CD4-positive, alpha-beta T cell (primary cell): ENCODE data around the gene KRTAP10-11. TPM values are rescaled to one million over a fixed set of nuclear protein-coding genes. Genes with fewer than 3 reads are reported as not detected.
A peak's percentile ranks its signal among the peaks of the same experiment; 100 is the strongest.

Experiments used
- ATAC-seq: fragments of 200-7000 bp; cut with Tn5 transposase; one replicate; pipeline ENCODE4 v1.10.0; 2022; ENCODE audit warnings: mild to moderate bottlenecking; ENCODE audit not compliant: poor library complexity
- CTCF ChIA-PET: fragments of 350-600 bp; sonication (Branson Sonifier 250); formaldehyde crosslinking; loops from one replicate; lab custom pipeline; 2021; ENCODE audit warnings: antibody characterized with exemption, inconsistent platforms; lab: Charles Lee
- POLR2A ChIA-PET: fragments of 350-600 bp; sonication (Branson Sonifier 250); formaldehyde crosslinking; loops from one replicate; lab custom pipeline; 2021; ENCODE audit warnings: antibody characterized with exemption, inconsistent platforms; lab: Charles Lee
- DNase-seq, 14 experiments: peaks; one replicate each; pipeline ENCODE4 v3.0.0-alpha.2; 2013 to 2020; ENCODE audit warnings: mixed read lengths in 2 of 14
- H3K27ac ChIP-seq, 2 donors: one replicate each; pipeline versions ENCODE4 v1.5.1 to v1.7.0; 2013; ENCODE audit warnings: low read length in 2 of 2, low read depth in 1 of 2, mild to moderate bottlenecking in 1 of 2
- H3K27me3 ChIP-seq, 2 experiments: 1 replicate in 1 of 2; 2 replicates in 1 of 2; pipeline versions ENCODE4 v1.6.1 to v1.7.0; 2013; ENCODE audit warnings: low read length in 2 of 2, control low read depth in 1 of 2, mild to moderate bottlenecking in 1 of 2, moderate library complexity in 1 of 2; ENCODE audit not compliant: insufficient read depth in 2 of 2, control insufficient read depth in 1 of 2
- H3K36me3 ChIP-seq: one replicate; pipeline ENCODE4 v1.6.1; 2013; ENCODE audit warnings: low read length, control low read depth; ENCODE audit not compliant: insufficient read depth
- H3K4me1 ChIP-seq: one replicate; pipeline ENCODE4 v1.6.1; 2013; ENCODE audit warnings: low read length, control low read depth; ENCODE audit not compliant: insufficient read depth
- H3K4me3 ChIP-seq: one replicate; pipeline ENCODE4 v1.5.1; 2013; ENCODE audit warnings: mild to moderate bottlenecking, low read length, moderate library complexity
- H3K9me3 ChIP-seq, 2 experiments: 1 replicate in 1 of 2; 2 replicates in 1 of 2; pipeline versions ENCODE4 v1.6.1 to v1.7.0; 2013; ENCODE audit warnings: low read length in 2 of 2, mild to moderate bottlenecking in 2 of 2, control low read depth in 1 of 2, moderate library complexity in 1 of 2; ENCODE audit not compliant: control insufficient read depth in 1 of 2, insufficient read depth in 1 of 2
- H3K27ac Mint-ChIP-seq: one replicate; pipeline ENCODE4 v1.8.0; 2020; ENCODE audit warnings: mixed read lengths
- H3K27me3 Mint-ChIP-seq: one replicate; pipeline ENCODE4 v1.8.0; 2021; ENCODE audit warnings: mixed read lengths
- H3K36me3 Mint-ChIP-seq: one replicate; pipeline ENCODE4 v1.8.0; 2021; ENCODE audit warnings: low read depth, mixed read lengths
- H3K4me1 Mint-ChIP-seq: one replicate; pipeline ENCODE4 v1.8.0; 2021; ENCODE audit warnings: low read depth, mixed read lengths
- H3K4me3 Mint-ChIP-seq: one replicate; pipeline ENCODE4 v1.8.0; 2020; ENCODE audit warnings: mild to moderate bottlenecking, mixed read lengths
- H3K9me3 Mint-ChIP-seq: one replicate; pipeline ENCODE4 v1.8.0; 2020; ENCODE audit warnings: mixed read lengths
- CTCF ChIP-seq: fragments of 200-600 bp; IDR thresholded peaks from one replicate; pipeline ENCODE4 v1.8.0; 2022; ENCODE audit warnings: antibody characterized with exemption, mild to moderate bottlenecking
- intact Hi-C, 2 experiments: fragments of 100-400 bp; cut with DNase I in 1 of 2; cut with micrococcal nuclease in 1 of 2; formaldehyde crosslinking; loops; one replicate each; pipeline versions ENCODE4 v1.15.1 to v1.9.0; 2023 to 2025; cut with DNase I, micrococcal nuclease
- total RNA-seq, 174 experiments: library from RNA in 2 of 174; stranded (reverse) in 2 of 174; gene quantifications; one replicate each; pipeline ENCODE4 v1.2.3 and lab custom pipeline; 2021 to 2026

KRTAP10-11 gene
- total RNA-seq, 2 experiments from 2014 or later = not detected

GRCh38 chr21:44691686-44692085 lies 45.5 kb downstream of the KRTAP10-11 start:
- peaks cover 27% of the 10 kb centered on the region for H3K27me3 Mint-ChIP-seq
- intact Hi-C loops = loop anchor here in 1 of 2 experiments (2.0 kb wide), 1 partner anchor 35 kb away; the partner anchor contains the start of gene KRTAP12-3

GRCh38 chr21:44692798-44693512 lies 46.7 kb downstream of the KRTAP10-11 start:
- ChIA-PET POLR2A (no interaction called here), CTCF (interaction anchor here (0.7 kb wide), 1 partner anchor 100 kb away, joined by 3 read pairs; no protein-coding TSS in a partner anchor)
- Histone ChIP-seq H3K9me3 (peaks cover 5 to 11% of the 10 kb centered on the region in 2 experiments), H3K27me3 (peaks cover 10 to 11% of the 10 kb centered on the region in 2 experiments), H3K36me3 (no peaks in the 10 kb centered on the region), H3K4me3 (no peak overlapping the region), H3K27ac (no peak overlapping the region), H3K4me1 (peaks cover 5% of the 10 kb centered on the region)
- no peak overlapping the region for H3K27ac Mint-ChIP-seq
- intact Hi-C loops = loop anchor here in 1 of 2 experiments (2.0 kb wide), 1 partner anchor 36 kb away; the partner anchor contains the start of gene KRTAP12-3
- no peak for TF ChIP-seq CTCF
- ATAC-seq (no peak), DNase-seq (no peak)
- H3K36me3 Mint-ChIP-seq = no peaks in the 10 kb centered on the region
- H3K4me3 Mint-ChIP-seq = no peak overlapping the region
- peaks cover 36% of the 10 kb centered on the region for H3K27me3 Mint-ChIP-seq
- H3K9me3 Mint-ChIP-seq = peaks cover 5% of the 10 kb centered on the region
- peaks cover 19% of the 10 kb centered on the region for H3K4me1 Mint-ChIP-seq

More at GRCh38 chr21:44691686-44692085, 45.5 kb downstream of the KRTAP10-11 start:
- Mint-ChIP-seq H3K4me3 (no peak overlapping the region), H3K36me3 (no peaks in the 10 kb centered on the region), H3K4me1 (peaks cover 19% of the 10 kb centered on the region), H3K27ac (no peak overlapping the region), H3K9me3 (peaks cover 5% of the 10 kb centered on the region)
- no peak overlapping the region for H3K27ac ChIP-seq
- H3K9me3 ChIP-seq = peaks cover 0 to 11% of the 10 kb centered on the region in 2 experiments
- no peak for TF ChIP-seq CTCF
- ATAC-seq = no peak
- peaks cover 5% of the 10 kb centered on the region for H3K4me1 ChIP-seq
- ChIA-PET POLR2A (interaction anchor here (0.8 to 1.2 kb wide), 2 partner anchors 34 to 67 kb away, joined by 3 read pairs; partner anchors contain the start of gene KRTAP12-3), CTCF (no interaction called here)
- no peak for DNase-seq
- no peak overlapping the region for H3K4me3 ChIP-seq
- peaks cover 2 to 6% of the 10 kb centered on the region in 2 experiments for H3K27me3 ChIP-seq
- no peaks in the 10 kb centered on the region for H3K36me3 ChIP-seq

GRCh38 chr21:44694776-44695175 lies 48.6 kb downstream of the KRTAP10-11 start:
- Histone ChIP-seq H3K27me3 (peaks cover 18 to 26% of the 10 kb centered on the region in 2 experiments), H3K9me3 (peaks cover 11% of the 10 kb centered on the region in 2 experiments), H3K36me3 (no peaks in the 10 kb centered on the region), H3K27ac (no peak overlapping the region), H3K4me3 (no peak overlapping the region), H3K4me1 (peaks cover 5% of the 10 kb centered on the region)
- POLR2A ChIA-PET = interaction anchor here (1.0 kb wide), 1 partner anchor 37 kb away, joined by 4 read pairs; the partner anchor contains the start of gene KRTAP12-3
- intact Hi-C loops = no loop called here
- Mint-ChIP-seq H3K36me3 (no peaks in the 10 kb centered on the region), H3K27ac (no peak overlapping the region), H3K4me3 (no peak overlapping the region), H3K27me3 (peaks cover 51% of the 10 kb centered on the region), H3K9me3 (peaks cover 5% of the 10 kb centered on the region), H3K4me1 (peaks cover 19% of the 10 kb centered on the region)
- no peak for ATAC-seq
- peak in 2 of 14 experiments; percentile 10 to 13 for DNase-seq
- CTCF ChIA-PET = no interaction called here
- TF ChIP-seq CTCF = no peak
